Fibroblast of the aortic adventitia (primary cell): Measurements from ENCODE around the gene CAGE1. TPM values are rescaled to one million over a fixed set of nuclear protein-coding genes. Genes with fewer than 3 reads are reported as not detected.

Experiments used
- DNase-seq: peaks from one replicate; pipeline ENCODE4 v3.0.0-alpha.2; 2010; ENCODE audit warnings: low read depth
- H3K4me3 ChIP-seq: 2 replicates; pipeline ENCODE4 v1.5.1; 2011; ENCODE audit warnings: low read depth, mild to moderate bottlenecking, control low read depth, low read length, moderate library complexity
- CTCF ChIP-seq: IDR thresholded peaks from 2 replicates; pipeline ENCODE4 v1.5.1; 2011; ENCODE audit warnings: mild to moderate bottlenecking, low read length, control low read depth, inconsistent platforms; ENCODE audit not compliant: insufficient read depth
- total RNA-seq: library from RNA; depleted of rRNA; stranded (reverse); fragments of >200 nt; gene quantifications from 2 replicates; pipeline ENCODE4 v1.2.3, GENCODE V29; 2012; ENCODE audit warnings: low replicate concordance

The CAGE1 gene
- total RNA-seq, result 0.33 and 0.36 TPM in 2 replicates

- peak; percentile 0 for TF ChIP-seq CTCF
- peak within 1 kb of the TSS; percentile 66 for H3K4me3 ChIP-seq
- DNase-seq, result peak; percentile 90
Observed at GRCh38 chr6:7389451-7390225, at the start of gene CAGE1, which contains the start of gene RIOK1. CAGE1 (minus strand) TSS chr6:7389742; CDS start chr6:7387173, 2,569 bp downstream. RIOK1 (plus strand) TSS chr6:7389808; CDS start chr6:7390003, 195 bp downstream.

- TF ChIP-seq CTCF, result no peak
- no peak overlapping the region for H3K4me3 ChIP-seq
- DNase-seq, result no peak
Observed at GRCh38 chr6:7439228-7439627, 49.7 kb upstream of the CAGE1 start.

- TF ChIP-seq CTCF, result no peak
- DNase-seq, result no peak
- no peak overlapping the region for H3K4me3 ChIP-seq
Observed at GRCh38 chr6:7438011-7438410, 48.5 kb upstream of the CAGE1 start.

GRCh38 chr6:7434672-7435071 is 45.1 kb upstream of the CAGE1 start:
- TF ChIP-seq CTCF, result no peak
- no peak overlapping the region for H3K4me3 ChIP-seq
- no peak for DNase-seq

- H3K4me3 ChIP-seq, result no peak overlapping the region
- no peak for TF ChIP-seq CTCF
- DNase-seq, result no peak
Observed at GRCh38 chr6:7433121-7433617, 43.6 kb upstream of the CAGE1 start.

- no peak overlapping the region for H3K4me3 ChIP-seq
- DNase-seq, result no peak
- no peak for TF ChIP-seq CTCF
Observed at GRCh38 chr6:7432391-7433120, 43.0 kb upstream of the CAGE1 start.
